Lung (tissue), 12 donors: ENCODE results near the gene CLSTN2. TPM values are rescaled to one million over a fixed set of nuclear protein-coding genes. Genes with fewer than 3 reads are reported as not detected.

Source experiments
- ATAC-seq: fragments of 200-7000 bp; cut with Tn5 transposase; one replicate; pipeline ENCODE4 v1.9.1; 2020; ENCODE audit warnings: moderate number of reproducible peaks; ENCODE audit not compliant: insufficient read depth, low FRiP score
- DNase-seq, 3 donors: peaks; one replicate each; pipeline ENCODE4 v3.0.0-alpha.2; 2013 to 2017
- H3K27ac ChIP-seq, 2 donors: one replicate each; pipeline ENCODE4 v1.5.1; 2013; ENCODE audit warnings: mild to moderate bottlenecking in 2 of 2, moderate library complexity in 2 of 2, control low read depth in 1 of 2, inconsistent platforms in 1 of 2, low read depth in 1 of 2, low read length in 1 of 2
- H3K27me3 ChIP-seq, 3 donors: one replicate each; pipeline ENCODE4 v1.5.1; 2013; ENCODE audit warnings: low read length in 2 of 3; ENCODE audit not compliant: control insufficient read depth in 3 of 3, insufficient read depth in 3 of 3
- H3K36me3 ChIP-seq, 4 donors: one replicate each; pipeline ENCODE4 v1.5.1; 2013; ENCODE audit warnings: low read length in 4 of 4, mild to moderate bottlenecking in 1 of 4, moderate library complexity in 1 of 4; ENCODE audit not compliant: control insufficient read depth in 4 of 4, insufficient read depth in 4 of 4
- H3K4me1 ChIP-seq, 5 donors: one replicate each; pipeline ENCODE4 v1.5.1; 2013; ENCODE audit warnings: low read length in 5 of 5, mild to moderate bottlenecking in 2 of 5, moderate library complexity in 1 of 5; ENCODE audit not compliant: control insufficient read depth in 5 of 5, insufficient read depth in 5 of 5
- H3K4me3 ChIP-seq: one replicate; pipeline ENCODE4 v1.5.1; 2013; ENCODE audit warnings: mild to moderate bottlenecking, control low read depth, moderate library complexity
- H3K9ac ChIP-seq, 2 donors: one replicate each; pipeline ENCODE4 v1.5.1; 2013; ENCODE audit warnings: low read length in 2 of 2, control low read depth in 1 of 2; ENCODE audit not compliant: insufficient read depth in 1 of 2
- H3K9me3 ChIP-seq, 4 donors: one replicate each; pipeline ENCODE4 v1.5.1; 2013; ENCODE audit warnings: low read length in 3 of 4, mild to moderate bottlenecking in 1 of 4, moderate library complexity in 1 of 4; ENCODE audit not compliant: control insufficient read depth in 4 of 4, insufficient read depth in 3 of 4
- CTCF ChIP-seq: IDR thresholded peaks from 2 replicates; pipeline ENCODE4 v1.5.1; 2012; ENCODE audit warnings: mild to moderate bottlenecking; ENCODE audit errors: control extremely low read depth, extremely low read depth
- WGBS, 2 donors: extraction: QIAGEN DNeasy Blood & Tissue Kit; methylation state at CpG; one replicate each; pipeline ENCODE4 v1.1.7; 2013; 5-methylcytosine and 5-hydroxymethylcytosine counted together
- polyA plus RNA-seq, 2 donors: library from polyadenylated mRNA; stranded (reverse); fragments of 200-250 nt; gene quantifications; one replicate each; pipeline ENCODE4 v1.2.1, GENCODE V29; 2013
- total RNA-seq, 2 donors: library from RNA; depleted of rRNA in 1 of 2; stranded (reverse); fragments of >200 nt in 1 of 2; gene quantifications; one replicate each; pipeline ENCODE4 v1.2.1, GENCODE V29; 2014 to 2021
- donor health status: control.
- donor health status: control.
- donor health status: Bipolar disorder and iron deficiency.
- donor health status: healthy.
- donor health status: DM: yes; HTN: yes; CAD: no.

Gene CLSTN2
- total and polyA plus RNA-seq, 4 donors, result 0.07 to 2.4 (median 1.3) TPM

DNA sequence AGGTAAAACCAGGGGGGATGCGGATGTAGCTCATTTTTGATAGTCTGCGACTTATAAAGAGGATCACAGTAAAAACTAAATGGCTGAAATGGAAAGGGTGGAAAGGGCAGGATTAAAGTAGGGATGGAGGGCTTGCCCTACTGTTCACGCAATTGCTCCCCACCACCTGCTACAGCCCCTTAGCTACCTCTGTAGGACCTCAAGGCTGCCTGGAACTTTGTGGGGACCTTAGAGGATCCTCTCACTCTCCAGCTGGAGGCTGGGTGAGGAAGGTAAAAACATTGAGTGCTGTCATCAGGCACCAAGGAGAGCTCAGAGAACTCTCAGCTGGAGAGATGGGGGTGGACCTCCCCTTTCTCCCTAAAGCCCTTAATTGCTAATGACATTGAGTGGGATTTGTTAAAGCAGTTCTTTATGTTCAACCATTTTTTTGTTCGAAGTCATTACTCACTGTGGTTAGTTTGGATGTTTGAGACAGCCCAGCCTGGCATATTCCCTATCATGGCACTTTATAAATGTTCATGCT lies 213.0 kb downstream of the CLSTN2 start:
- DNase-seq (no peak), ATAC-seq (no peak)
- no peak overlapping the region for H3K4me3 ChIP-seq
- TF ChIP-seq CTCF, result no peak
- H3K27ac ChIP-seq, result no peak overlapping the region
- H3K4me1 ChIP-seq, result peaks cover 0 to 1% (median 0%) of the 10 kb centered on the region in 5 donors
- H3K9me3 ChIP-seq, result no peaks in the 10 kb centered on the region
- H3K27me3 ChIP-seq, result peaks cover 0 to 4% (median 0%) of the 10 kb centered on the region in 3 donors
- no peak overlapping the region for H3K9ac ChIP-seq
- H3K36me3 ChIP-seq, result no peaks in the 10 kb centered on the region
- 95 to 97% methylated on average over 4 of the region's 4 CpGs for WGBS, 2 donors

GRCh38 chr3:140148824-140149390 lies 213.9 kb downstream of the CLSTN2 start:
- Histone ChIP-seq H3K27me3 (peaks cover 0 to 4% (median 0%) of the 10 kb centered on the region in 3 donors), H3K4me1 (peaks cover 0 to 1% (median 0%) of the 10 kb centered on the region in 5 donors), H3K27ac (no peak overlapping the region), H3K36me3 (no peaks in the 10 kb centered on the region), H3K9ac (no peak overlapping the region), H3K9me3 (no peaks in the 10 kb centered on the region), H3K4me3 (no peak overlapping the region)
- DNase-seq, result peak in 1 of 3 donors; percentile 2
- peak; percentile 31 for ATAC-seq
- TF ChIP-seq CTCF, result no peak
- WGBS, 2 donors, result 66 to 84% methylated on average over 3 of the region's 3 CpGs

- Histone ChIP-seq H3K4me1 (peaks cover 0 to 1% (median 0%) of the 10 kb centered on the region in 5 donors), H3K27ac (no peak overlapping the region), H3K27me3 (peaks cover 0 to 4% (median 0%) of the 10 kb centered on the region in 3 donors), H3K36me3 (no peaks in the 10 kb centered on the region), H3K9ac (no peak overlapping the region), H3K9me3 (no peaks in the 10 kb centered on the region), H3K4me3 (no peak overlapping the region)
- ATAC-seq, result no peak
- DNase-seq, result no peak
- WGBS, 2 donors, result 73 to 76% methylated on average over 5 of the region's 5 CpGs
- TF ChIP-seq CTCF, result no peak
Observed at GRCh38 chr3:140151321-140151720, 216.3 kb downstream of the CLSTN2 start.
